Adipose tissue (tissue), 3 donors: ENCODE measurements around the gene ABHD12B. TPM values are rescaled to one million over a fixed set of nuclear protein-coding genes. Genes with fewer than 3 reads are reported as not detected.

Experiments
- H3K27ac ChIP-seq: one replicate; pipeline ENCODE4 v1.5.1; 2013; ENCODE audit warnings: low read depth, low read length
- WGBS, 3 donors: extraction: QIAGEN DNeasy Blood & Tissue Kit; methylation state at CpG; one replicate each; pipeline ENCODE4 v1.1.7; 2013; 5-methylcytosine and 5-hydroxymethylcytosine counted together
- polyA plus RNA-seq, 3 donors: library from polyadenylated mRNA; stranded (reverse); fragments of 200-250 nt; gene quantifications; one replicate each; pipeline ENCODE4 v1.2.3, GENCODE V29; 2013
- donor health status: healthy with polysubstance abuse.
- donor health status: Bipolar disorder and iron deficiency.
- donor health status: healthy.

The ABHD12B gene
- polyA plus RNA-seq, 3 donors, result 0.16 TPM; not detected in 2

GRCh38 chr14:50836515-50836914 is 35.3 kb upstream of the ABHD12B start:
- no peak overlapping the region for H3K27ac ChIP-seq
- 94 to 95% (median 95%) methylated on average over 5 of the region's 5 CpGs for WGBS, 3 donors

- H3K27ac ChIP-seq, result no peak overlapping the region
- WGBS, 3 donors, result 89 to 96% (median 93%) methylated on average over 10 of the region's 10 CpGs
Measured at GRCh38 chr14:50837271-50837670, 34.6 kb upstream of the ABHD12B start.

GRCh38 chr14:50837850-50838470 is 33.9 kb upstream of the ABHD12B start:
- WGBS, 3 donors, result 86 to 91% (median 87%) methylated on average over 2 of the region's 2 CpGs

GRCh38 chr14:50839048-50839447 is 32.8 kb upstream of the ABHD12B start:
- no peak overlapping the region for H3K27ac ChIP-seq
- WGBS, 3 donors, result 15 to 54% (median 25%) methylated on average over 1 of the region's 1 CpG

More at GRCh38 chr14:50837850-50838470, 33.9 kb upstream of the ABHD12B start:
- no peak overlapping the region for H3K27ac ChIP-seq

- WGBS, 3 donors, result 90 to 91% (median 91%) methylated on average over 5 of the region's 5 CpGs
- H3K27ac ChIP-seq, result no peak overlapping the region
Measured at GRCh38 chr14:50839691-50840090, 32.2 kb upstream of the ABHD12B start.

DNA sequence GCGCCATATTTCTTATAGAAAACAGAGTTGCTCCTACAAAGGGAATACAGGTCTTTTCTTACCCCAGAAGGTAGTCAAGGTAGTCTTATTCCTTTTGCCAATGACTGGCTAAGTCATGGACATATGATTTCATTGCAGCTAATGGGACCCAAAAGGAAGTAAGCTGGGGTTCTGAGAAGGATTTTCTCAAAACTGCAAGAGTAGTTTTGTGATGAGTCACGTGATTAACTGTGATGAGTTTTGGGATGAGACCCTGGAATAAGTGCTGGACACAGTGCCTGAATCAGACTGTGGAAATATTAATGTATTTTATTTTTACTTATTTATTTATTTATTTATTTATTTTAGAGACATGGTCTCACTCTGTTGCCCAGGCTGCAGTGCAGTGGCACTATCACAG is 27.5 kb upstream of the ABHD12B start:
- WGBS, 3 donors, result 92 to 99% (median 94%) methylated on average over 2 of the region's 2 CpGs
- H3K27ac ChIP-seq, result no peak overlapping the region

DNA sequence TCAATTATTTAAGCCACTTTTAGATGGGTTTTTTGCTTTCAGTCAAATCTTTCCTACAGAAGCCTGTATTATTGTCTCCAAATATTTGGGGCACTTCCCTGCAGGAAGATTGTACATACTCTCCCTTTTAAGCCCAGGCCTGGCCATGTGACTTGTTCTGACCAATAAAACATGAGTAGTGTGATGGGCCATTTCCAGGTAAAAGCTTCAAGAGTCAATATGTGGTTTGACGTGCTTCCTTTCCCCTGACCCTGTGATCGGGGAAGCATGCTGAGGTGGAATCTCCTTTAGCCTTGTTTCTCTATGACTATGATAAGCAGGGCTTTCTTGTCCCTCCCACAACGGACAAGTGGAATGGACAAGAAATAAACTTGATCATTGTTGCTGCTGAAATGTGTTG is 26.7 kb upstream of the ABHD12B start:
- WGBS, 3 donors, result 88 to 91% (median 90%) methylated on average over 3 of the region's 3 CpGs
- H3K27ac ChIP-seq, result no peak overlapping the region

DNA sequence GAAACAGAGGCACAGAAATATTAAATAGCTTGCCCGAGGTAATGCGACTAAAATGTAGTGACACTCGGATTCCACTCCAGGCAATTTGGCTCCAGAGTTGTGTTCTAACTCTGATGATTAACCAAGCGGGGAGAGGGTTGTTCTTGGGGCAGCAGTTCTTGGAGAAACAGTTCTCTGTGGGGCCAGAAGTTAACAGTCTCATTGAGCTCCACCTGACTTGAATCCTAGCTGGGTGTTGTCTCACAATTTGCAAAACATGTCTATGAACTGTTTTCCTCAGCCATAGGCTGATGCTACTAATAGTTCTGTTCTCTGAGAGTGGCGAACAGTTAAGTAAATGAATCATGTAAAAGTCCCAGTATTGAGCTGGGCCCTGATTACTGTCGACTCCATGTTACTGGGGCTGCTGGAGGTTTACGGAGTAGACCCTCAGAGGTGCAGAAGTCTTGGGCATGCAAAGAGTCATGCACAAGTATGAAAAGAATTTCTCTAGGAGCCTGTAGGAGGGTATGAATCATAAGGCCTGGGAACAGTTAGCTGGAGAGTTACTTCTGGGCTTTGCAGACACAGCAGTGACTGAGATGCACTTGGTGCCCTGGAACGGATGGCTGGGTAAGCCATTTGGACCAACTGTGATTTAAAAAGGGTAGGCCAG is 25.5 kb upstream of the ABHD12B start:
- 86 to 89% (median 87%) methylated on average over 8 of the region's 8 CpGs for WGBS, 3 donors
- no peak overlapping the region for H3K27ac ChIP-seq

DNA sequence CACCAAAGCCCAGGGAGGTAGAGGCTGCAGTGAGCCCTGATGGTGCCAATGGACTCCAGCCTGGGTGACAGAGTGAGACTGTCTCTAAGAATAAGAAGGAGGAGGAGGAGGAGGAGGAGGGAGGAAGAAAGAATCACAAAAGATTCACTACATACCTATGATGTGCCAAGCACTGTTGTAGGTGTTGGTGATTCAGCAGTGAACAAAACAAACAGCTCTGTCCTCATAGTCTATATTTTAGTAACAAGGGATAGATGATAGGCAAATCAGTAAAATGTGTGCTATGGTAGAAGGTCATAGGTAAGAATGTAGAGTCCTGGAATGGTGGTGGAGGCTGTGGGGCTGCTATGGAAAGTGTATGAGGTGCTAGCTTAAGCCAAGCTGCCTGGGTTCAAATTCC is 18.0 kb upstream of the ABHD12B start:
- no peak overlapping the region for H3K27ac ChIP-seq

GRCh38 chr14:50854521-50854920 is 17.3 kb upstream of the ABHD12B start:
- no peak overlapping the region for H3K27ac ChIP-seq
- 54 to 89% (median 57%) methylated on average over 5 of the region's 5 CpGs for WGBS, 3 donors

DNA sequence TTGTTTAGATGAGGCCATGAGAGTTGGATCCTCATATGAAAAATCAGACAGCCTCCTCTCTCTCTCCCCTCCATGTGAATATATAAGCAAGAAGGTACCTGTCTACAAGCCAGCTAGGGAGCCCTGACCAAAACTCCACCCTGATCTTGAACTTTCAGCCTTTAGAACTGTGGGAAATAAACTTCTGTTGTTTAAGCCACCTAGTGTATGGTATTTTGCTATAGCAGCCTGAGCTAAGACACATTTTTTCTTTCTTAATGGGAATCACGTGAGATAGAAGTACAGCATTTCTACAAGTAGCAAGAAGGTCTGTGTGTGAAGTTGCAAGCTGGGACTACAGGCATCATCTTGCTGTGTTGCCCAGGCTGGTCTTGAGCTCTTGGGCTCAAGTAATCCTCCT is 16.3 kb upstream of the ABHD12B start:
- H3K27ac ChIP-seq, result no peak overlapping the region
- WGBS, 3 donors, result 55 to 80% (median 56%) methylated on average over 1 of the region's 1 CpG

GRCh38 chr14:50856660-50857059 is 15.2 kb upstream of the ABHD12B start:
- WGBS, 3 donors, result 81 to 94% (median 83%) methylated on average over 5 of the region's 5 CpGs
- H3K27ac ChIP-seq, result no peak overlapping the region

DNA sequence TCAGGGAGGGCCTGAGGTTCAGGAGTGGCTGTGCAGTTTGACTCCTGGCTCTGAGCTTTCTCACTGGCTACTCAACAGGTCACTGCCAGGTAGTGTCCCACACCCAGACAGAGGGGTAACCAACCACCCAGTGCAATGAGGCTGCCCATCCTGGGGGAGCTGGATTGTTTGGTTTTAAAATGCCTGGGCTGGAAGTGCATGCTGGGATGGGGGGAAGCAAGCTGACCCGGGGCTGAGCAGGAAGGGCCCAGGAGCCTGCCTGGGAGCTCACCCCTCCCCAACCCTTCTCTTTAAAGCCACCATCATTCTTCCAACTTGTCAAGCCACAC is 12.6 kb upstream of the ABHD12B start:
- 5 to 20% (median 7%) methylated on average over 1 of the region's 1 CpG for WGBS, 3 donors
- H3K27ac ChIP-seq, result no peak overlapping the region

DNA sequence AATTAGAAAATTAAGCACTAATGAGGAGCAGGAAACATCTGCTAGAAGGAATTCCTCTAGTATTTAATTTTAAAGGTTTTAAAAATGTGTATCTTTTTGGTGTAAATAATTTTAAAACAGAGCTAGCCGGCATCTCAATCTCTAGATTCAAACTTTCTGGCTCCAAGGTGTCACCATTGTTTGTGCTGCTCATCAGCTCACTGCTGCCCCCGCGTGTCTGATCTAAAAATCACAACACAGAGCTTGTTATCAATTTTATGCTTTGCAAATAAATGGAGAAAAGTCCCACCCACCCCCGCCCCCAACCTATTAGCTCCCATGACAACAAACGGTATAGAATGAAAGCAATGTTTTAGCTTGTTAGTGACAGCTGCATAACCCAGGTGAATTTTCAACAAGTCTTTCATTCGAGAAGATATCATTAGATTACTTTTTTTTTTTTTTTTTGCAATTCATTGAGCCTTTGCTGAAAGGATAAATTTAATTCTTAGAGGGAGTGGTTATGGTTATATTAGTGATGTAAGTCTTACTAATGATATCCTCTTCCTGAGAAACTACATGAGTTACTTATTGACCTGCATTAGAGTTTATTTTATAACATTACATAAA is 11.3 kb upstream of the ABHD12B start:
- H3K27ac ChIP-seq, result no peak overlapping the region
- 2 to 3% (median 2%) methylated on average over 6 of the region's 6 CpGs for WGBS, 3 donors

DNA sequence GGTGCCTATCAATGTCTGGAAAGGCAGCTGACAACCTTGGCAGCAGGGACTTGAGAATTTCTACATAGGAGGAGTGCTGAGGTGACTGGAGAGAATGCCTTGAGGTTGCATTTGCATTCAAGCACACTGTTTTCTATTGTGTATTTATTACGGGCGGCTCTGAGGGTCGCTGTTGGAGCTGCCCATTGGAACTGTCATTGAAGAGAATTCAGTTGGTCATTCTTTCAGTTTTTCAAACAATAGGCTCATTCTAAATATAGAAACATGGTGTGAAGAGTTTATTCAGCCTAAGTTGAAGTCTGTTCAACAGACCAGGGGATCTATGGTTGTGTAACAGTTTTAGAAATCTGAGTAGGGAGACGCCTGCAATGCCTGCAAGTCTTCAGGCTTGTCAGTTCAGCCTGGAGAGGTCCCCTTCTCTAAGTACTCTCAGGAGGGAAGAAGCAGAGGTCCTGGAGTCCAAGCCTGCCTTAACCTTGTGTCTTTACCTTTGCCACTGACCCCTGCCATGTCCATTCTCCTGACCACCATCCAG is 9.8 kb upstream of the ABHD12B start:
- WGBS, 3 donors, result 73 to 78% (median 74%) methylated on average over 4 of the region's 4 CpGs
- H3K27ac ChIP-seq, result no peak overlapping the region

DNA sequence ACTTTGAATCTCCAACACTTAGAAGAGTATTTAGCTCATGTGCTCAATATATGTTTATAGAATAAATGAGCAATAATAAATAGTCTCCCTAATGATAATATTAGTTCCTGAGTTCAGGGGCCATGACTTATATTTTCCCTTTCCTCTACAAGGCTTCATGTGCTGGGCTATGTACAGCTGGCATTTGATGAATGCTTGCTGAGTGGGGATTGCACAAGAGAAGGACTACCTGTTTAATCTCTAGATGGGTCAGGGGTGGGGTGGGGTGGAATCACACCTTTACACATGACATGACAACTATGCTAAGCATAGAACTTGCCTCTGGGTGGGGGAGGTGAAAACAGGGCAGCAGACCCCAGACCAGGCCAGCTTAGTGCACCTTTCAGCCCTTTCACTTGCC is 7.6 kb upstream of the ABHD12B start:
- H3K27ac ChIP-seq, result no peak overlapping the region

- WGBS, 3 donors, result 83 to 93% (median 93%) methylated on average over 5 of the region's 5 CpGs
- no peak overlapping the region for H3K27ac ChIP-seq
Measured at GRCh38 chr14:50864946-50865345, 6.9 kb upstream of the ABHD12B start.

DNA sequence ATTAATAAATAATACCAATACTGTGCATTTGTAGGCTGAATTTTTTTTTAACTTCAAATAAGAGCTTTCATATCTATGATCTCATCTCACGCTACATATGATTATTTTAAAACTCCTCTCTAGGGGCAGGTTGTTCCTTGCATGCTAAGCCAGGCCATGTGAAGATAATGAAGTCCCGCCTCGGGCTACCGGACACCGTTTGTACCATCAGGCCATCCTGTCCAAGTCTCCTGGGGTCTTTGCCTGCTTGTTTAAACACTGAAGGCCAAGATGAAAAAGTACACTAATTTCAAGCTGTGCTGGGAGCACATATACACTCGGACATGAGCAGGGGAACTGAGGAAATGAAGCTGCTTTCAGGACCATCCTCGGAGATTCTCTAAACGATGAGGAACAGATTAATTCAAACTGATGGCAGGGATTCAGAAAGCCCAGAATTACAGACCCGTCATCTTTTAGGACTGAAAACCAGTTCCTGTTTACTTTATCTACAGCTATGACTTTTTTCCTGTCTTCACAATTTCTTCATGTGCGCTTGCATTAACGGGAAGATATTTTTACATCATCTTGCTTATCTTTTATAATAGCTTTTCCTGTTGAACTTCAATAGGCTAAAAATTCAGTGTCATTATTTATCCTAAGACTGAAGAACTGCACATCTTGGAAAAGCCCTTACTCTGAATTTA is 6.3 kb upstream of the ABHD12B start:
- 43 to 74% (median 50%) methylated on average over 11 of the region's 11 CpGs for WGBS, 3 donors
- H3K27ac ChIP-seq, result no peak overlapping the region

GRCh38 chr14:50871228-50871627 is 625 bp upstream of the ABHD12B start:
- WGBS, 3 donors, result 84 to 94% (median 85%) methylated on average over 5 of the region's 5 CpGs
- H3K27ac ChIP-seq, result no peak overlapping the region
